ENCODE results near the gene TMEM184A. TPM values are rescaled to one million over a fixed set of nuclear protein-coding genes. Genes with fewer than 3 reads are reported as not detected.
"Not testable (repeated sequence)": the region's sequence is repeated elsewhere in the genome, so short reads cannot be mapped to it uniquely, and the experiment has no call there.

Gene TMEM184A
- total and polyA plus RNA-seq, 2 of the 4 experiments (the other 2 are of a cell fraction) = 0.36 to 1.9 TPM

- H3K9ac ChIP-seq (ENCODE audit: low read depth, low read length); H3K79me1 ChIP-seq (ENCODE audit: low read depth in 1 of 2, low read length in 2 of 2); H3K4me1 ChIP-seq (ENCODE audit: control insufficient read depth, insufficient read depth, low read length); H3K4ac ChIP-seq (ENCODE audit: low read depth, low read length); H3K4me2 ChIP-seq (ENCODE audit: low read depth, low read length); H4K91ac ChIP-seq (ENCODE audit: insufficient read depth, low read depth, low read length); H3K9me1 ChIP-seq (ENCODE audit: insufficient read depth, low read length); H4K5ac ChIP-seq (ENCODE audit: low read depth, low read length); H3K14ac ChIP-seq (replicated peaks; ENCODE audit: low read depth, low read length); H2AFZ ChIP-seq (replicated peaks; ENCODE audit: low read length, poor library complexity); H3K4me3 ChIP-seq (ENCODE audit: insufficient read depth, low read depth, low read length); DNase-seq; H3K56ac ChIP-seq (ENCODE audit: extremely low read depth, insufficient read depth, low read length); BruUV-seq (replicated peaks); H2BK5ac ChIP-seq (ENCODE audit: low read depth, low read length, poor library complexity, severe bottlenecking); intact Hi-C loops (cut with micrococcal nuclease); H2BK15ac ChIP-seq (ENCODE audit: low read depth, low read length); H2AK5ac ChIP-seq (ENCODE audit: low read depth, low read length); H4K8ac ChIP-seq (ENCODE audit: low read depth in 2 of 2, low read length in 2 of 2); H3K18ac ChIP-seq (ENCODE audit: low read depth, low read length); H2BK20ac ChIP-seq (ENCODE audit: low read depth, low read length); H3K27ac ChIP-seq (ENCODE audit: insufficient read depth, low read length); H3K27me3 ChIP-seq (ENCODE audit: control insufficient read depth, insufficient read depth, low read length); H3K9me3 ChIP-seq (ENCODE audit: control insufficient read depth, insufficient read depth, low read length); H4K20me1 ChIP-seq (ENCODE audit: insufficient read depth, low read length); POLR2A ChIA-PET (ENCODE audit: unreplicated experiment); H3K36me3 ChIP-seq (ENCODE audit: control insufficient read depth, insufficient read depth, low read length); H2BK120ac ChIP-seq (ENCODE audit: low read depth, low read length); ATAC-seq (ENCODE audit: low read depth); dilution Hi-C loops (cut with HindIII; ENCODE audit: low sequenced_read_pairs, unreplicated experiment); H2AK9ac ChIP-seq (replicated peaks; ENCODE audit: low read depth, low read length, poor library complexity); H3K23ac ChIP-seq (ENCODE audit: low read depth, low read length): not testable (repeated sequence)
- 81% methylated on average over 7 of the region's 19 CpGs; no CpG with 5 or more reads in 1 of the 2 experiments for WGBS, 2 experiments (ENCODE audit: extremely low coverage in 2 of 2, insufficient read length in 1 of 2)
- CTCF ChIA-PET = interaction anchor here (0.7 kb wide), 1 partner anchor 437 kb away, joined by 4 read pairs; no protein-coding TSS in a partner anchor
- in situ Hi-C loops (cut with MboI; ENCODE audit: low sequenced_read_pairs) = loop anchor here (10.0 kb wide), 1 partner anchor 761 kb away; no protein-coding TSS in a partner anchor
These were observed 27.4 kb upstream of the TMEM184A start for GRCh38 chr7:1583241-1583930.
